Mammary epithelial cell (primary cell): Measurements from ENCODE around the gene LINS1.

Experiments used
- CTCF ChIP-seq, 2 donors: IDR thresholded peaks in 1 of 2; conservative IDR thresholded peaks in 1 of 2; 2 replicates each; pipeline ENCODE4 v1.5.1; 2011 to 2012; ENCODE audit warnings: inconsistent platforms in 2 of 2, low read length in 2 of 2, mild to moderate bottlenecking in 2 of 2, control low read depth in 1 of 2, low read depth in 1 of 2; ENCODE audit not compliant: insufficient read depth in 1 of 2; ENCODE audit errors: extremely low read depth in 1 of 2
- EZH2 ChIP-seq: IDR thresholded peaks from 2 replicates; pipeline ENCODE4 v1.6.1; 2012; ENCODE audit warnings: low read length, inconsistent platforms, borderline replicate concordance

GRCh38 chr15:100616700-100617099 lies 14.7 kb upstream of the LINS1 start:
- TF ChIP-seq CTCF (conservative IDR thresholded peaks at IDR 0.05 in 1 of 2, IDR thresholded peaks at IDR 0.05 in 1 of 2; ENCODE audit: extremely low read depth in 1 of 2, insufficient read depth in 1 of 2, low read depth in 1 of 2, low read length in 2 of 2) (no peak), EZH2 (no peak)
